Thyroid gland (tissue), 4 donors: ENCODE measurements around the gene CHST5. TPM values are rescaled to one million over a fixed set of nuclear protein-coding genes. Genes with fewer than 3 reads are reported as not detected.

Experiments
- DNase-seq, 2 donors: peaks; one replicate each; pipeline ENCODE4 v3.0.0-alpha.2; 2019
- H3K27ac ChIP-seq, 3 donors: fragments of 200-600 bp; sonication (generic); 1 replicate in 2 of 3; 2 replicates in 1 of 3; pipeline ENCODE4 v1.5.1; 2016 to 2019; ENCODE audit warnings: mild to moderate bottlenecking in 1 of 3, moderate library complexity in 1 of 3
- H3K27me3 ChIP-seq: fragments of 200-600 bp; sonication (generic); one replicate; pipeline ENCODE4 v1.5.1; 2019
- H3K36me3 ChIP-seq, 2 donors: fragments of 200-600 bp; sonication (generic); one replicate each; pipeline ENCODE4 v1.5.1; 2016 to 2019
- H3K4me1 ChIP-seq, 2 donors: fragments of 200-600 bp; sonication (generic); one replicate each; pipeline ENCODE4 v1.5.1; 2017 to 2019
- H3K4me3 ChIP-seq, 3 donors: fragments of 200-600 bp; sonication (generic); replicated peaks in 1 of 3; 1 replicate in 2 of 3; 2 replicates in 1 of 3; pipeline ENCODE4 v1.5.1; 2016; ENCODE audit warnings: mild to moderate bottlenecking in 1 of 3
- H3K9me3 ChIP-seq: fragments of 200-600 bp; sonication (generic); one replicate; pipeline ENCODE4 v1.5.1; 2017
- CTCF ChIP-seq, 6 experiments: fragments of 200-600 bp in 3 of 6; fragments of 450-650 bp in 3 of 6; sonication (generic) in 3 of 6; IDR thresholded peaks; one replicate each; pipeline ENCODE4 v1.5.1; 2016 to 2019; ENCODE audit warnings: antibody characterized with exemption in 6 of 6, mild to moderate bottlenecking in 2 of 6, inconsistent platforms in 1 of 6, moderate library complexity in 1 of 6
- POLR2A ChIP-seq, 2 donors: fragments of 450-650 bp; IDR thresholded peaks; one replicate each; pipeline ENCODE4 v1.6.1; 2017; ENCODE audit warnings: antibody characterized with exemption in 2 of 2, mild to moderate bottlenecking in 2 of 2, moderate library complexity in 1 of 2
- WGBS, 2 donors: methylation state at CpG; one replicate each; pipeline ENCODE4 v1.1.5; 2017; 5-methylcytosine and 5-hydroxymethylcytosine counted together
- intact Hi-C: fragments of 100-400 bp; cut with DNase I; formaldehyde crosslinking; loops from one replicate; pipeline ENCODE4 v1.15.1; 2023
- total RNA-seq, 4 donors: library from RNA; depleted of rRNA; stranded (reverse); fragments of >200 nt; gene quantifications; one replicate each; pipeline ENCODE4 v1.2.3, GENCODE V29; 2016

The CHST5 gene
- under 1 TPM in 1 of 4 donors, not detected in 3; 0.50 TPM for total RNA-seq

GRCh38 chr16:75535901-75536300, at the start of gene CHST5:
CHST5 (minus strand) TSS chr16:75536108; CDS start chr16:75530384, 5,724 bp downstream.
- H3K36me3 ChIP-seq: no peaks in the 10 kb centered on the region
- no peaks in the 10 kb centered on the region for H3K4me1 ChIP-seq
- no peaks in the 10 kb centered on the region for H3K9me3 ChIP-seq
- 91 to 97% methylated on average over 6 to 7 of the region's 7 CpGs for WGBS, 2 donors
- no peaks in the 10 kb centered on the region for H3K27me3 ChIP-seq
- no peak within 1 kb of the TSS for H3K27ac ChIP-seq
- H3K4me3 ChIP-seq: no peak within 1 kb of the TSS
- intact Hi-C loops: no loop called here
- DNase-seq: no peak
- TF ChIP-seq POLR2A (IDR thresholded peaks at IDR 0.05): no peak
- no peak for TF ChIP-seq CTCF (IDR thresholded peaks at IDR 0.05)

GRCh38 chr16:75584108-75584507, 48.2 kb upstream of the CHST5 start:
- Histone ChIP-seq H3K36me3 (peaks cover 3 to 10% of the 10 kb centered on the region in 2 donors), H3K4me3 (no peak overlapping the region), H3K9me3 (no peaks in the 10 kb centered on the region), H3K4me1 (peaks cover 6 to 9% of the 10 kb centered on the region in 2 donors), H3K27me3 (no peaks in the 10 kb centered on the region), H3K27ac (no peak overlapping the region)
- no peak for TF ChIP-seq CTCF (IDR thresholded peaks at IDR 0.05)
- TF ChIP-seq POLR2A (IDR thresholded peaks at IDR 0.05): no peak
- WGBS, 2 donors: 87 to 88% methylated on average over 3 of the region's 3 CpGs
- no peak for DNase-seq
- intact Hi-C loops: no loop called here

GRCh38 chr16:75579281-75579834, 43.5 kb upstream of the CHST5 start:
- H3K36me3 ChIP-seq: peaks cover 37 to 41% of the 10 kb centered on the region in 2 donors
- H3K4me1 ChIP-seq: no peaks in the 10 kb centered on the region
- DNase-seq: no peak
- WGBS, 2 donors: 89 to 92% methylated on average over 7 of the region's 7 CpGs
- no peak for TF ChIP-seq CTCF (IDR thresholded peaks at IDR 0.05)
- no peak for TF ChIP-seq POLR2A (IDR thresholded peaks at IDR 0.05)
- no peaks in the 10 kb centered on the region for H3K27me3 ChIP-seq
- H3K27ac ChIP-seq: no peak overlapping the region
- intact Hi-C loops: no loop called here
- no peak overlapping the region for H3K4me3 ChIP-seq
- no peaks in the 10 kb centered on the region for H3K9me3 ChIP-seq

GRCh38 chr16:75578725-75579124, 42.8 kb upstream of the CHST5 start:
- TF ChIP-seq CTCF (IDR thresholded peaks at IDR 0.05) (no peak), POLR2A (IDR thresholded peaks at IDR 0.05) (no peak)
- intact Hi-C loops: no loop called here
- Histone ChIP-seq H3K27ac (no peak overlapping the region), H3K4me3 (no peak overlapping the region), H3K4me1 (no peaks in the 10 kb centered on the region), H3K27me3 (no peaks in the 10 kb centered on the region), H3K9me3 (no peaks in the 10 kb centered on the region), H3K36me3 (peaks cover 41 to 43% of the 10 kb centered on the region in 2 donors)
- DNase-seq: no peak
- 97 to 99% methylated on average over 2 of the region's 2 CpGs for WGBS, 2 donors

- H3K4me1 ChIP-seq: no peaks in the 10 kb centered on the region
- TF ChIP-seq CTCF (IDR thresholded peaks at IDR 0.05) (no peak), POLR2A (IDR thresholded peaks at IDR 0.05) (no peak)
- H3K4me3 ChIP-seq: no peak overlapping the region
- intact Hi-C loops: no loop called here
- H3K27me3 ChIP-seq: no peaks in the 10 kb centered on the region
- H3K9me3 ChIP-seq: no peaks in the 10 kb centered on the region
- DNase-seq: no peak
- H3K36me3 ChIP-seq: peaks cover 41 to 46% of the 10 kb centered on the region in 2 donors
- WGBS, 2 donors: 94 to 99% methylated on average over 7 of the region's 7 CpGs
- H3K27ac ChIP-seq: no peak overlapping the region
Measured at GRCh38 chr16:75578212-75578611, 42.3 kb upstream of the CHST5 start.
